HG03432 (cell line): ENCODE measurements around the gene TBC1D9B.
"Not testable (repeated sequence)": the region's sequence is repeated elsewhere in the genome, so short reads cannot be mapped to it uniquely, and the experiment has no call there.

Experiments
- ATAC-seq: cut with Tn5 transposase; IDR thresholded peaks from one replicate; pipeline ENCODE4 v1.9.1; 2021; ENCODE audit warnings: mild to moderate bottlenecking, moderate library complexity; ENCODE audit not compliant: unreplicated experiment

TBC1D9B gene

GRCh38 chr5:179886190-179886911, 21.3 kb downstream of the TBC1D9B start:
- ATAC-seq = no peak

- no peak for ATAC-seq
Observed at GRCh38 chr5:179885491-179886090, 22.1 kb downstream of the TBC1D9B start.

GRCh38 chr5:179883163-179883562, 24.5 kb downstream of the TBC1D9B start:
- ATAC-seq = no peak

GRCh38 chr5:179882338-179882737, 25.4 kb downstream of the TBC1D9B start:
- ATAC-seq = no peak

GRCh38 chr5:179880848-179881590, 26.7 kb downstream of the TBC1D9B start:
- no peak for ATAC-seq

- no peak for ATAC-seq
Observed at GRCh38 chr5:179880066-179880650, 27.5 kb downstream of the TBC1D9B start.

GRCh38 chr5:179879690-179880010, 28.0 kb downstream of the TBC1D9B start:
- no peak for ATAC-seq

GRCh38 chr5:179879003-179879689, 28.6 kb downstream of the TBC1D9B start:
- no peak for ATAC-seq

GRCh38 chr5:179878222-179879002, 29.3 kb downstream of the TBC1D9B start:
- no peak for ATAC-seq

- no peak for ATAC-seq
Observed at GRCh38 chr5:179876610-179876952, 31.1 kb downstream of the TBC1D9B start.

GRCh38 chr5:179875741-179876609, 31.7 kb downstream of the TBC1D9B start:
- ATAC-seq = no peak

- no peak for ATAC-seq
Observed at GRCh38 chr5:179874536-179875292, 33.0 kb downstream of the TBC1D9B start.

GRCh38 chr5:179874136-179874535, 33.6 kb downstream of the TBC1D9B start:
- no peak for ATAC-seq

- ATAC-seq = no peak
Observed at GRCh38 chr5:179873588-179874110, 34.0 kb downstream of the TBC1D9B start.

- ATAC-seq = no peak
Observed at GRCh38 chr5:179872828-179873575, 34.7 kb downstream of the TBC1D9B start.

- ATAC-seq = no peak
Observed at GRCh38 chr5:179872055-179872827, 35.5 kb downstream of the TBC1D9B start.

GRCh38 chr5:179871533-179871932, 36.2 kb downstream of the TBC1D9B start:
- not testable (repeated sequence) for ATAC-seq
